GM18951 (cell line): ENCODE results near the gene TMEM72.

Experiments used
- POLR2A ChIP-seq: IDR thresholded peaks from 4 replicates; pipeline ENCODE4 v1.6.1; 2011; ENCODE audit warnings: mild to moderate bottlenecking; ENCODE audit not compliant: insufficient read length, insufficient read depth; ENCODE audit errors: extremely low read depth
- in situ Hi-C: fragments of 300-500 bp; cut with MboI; formaldehyde crosslinking; loops from one replicate; pipeline ENCODE4 v1.12.0; 2022; ENCODE audit warnings: low sequenced_read_pairs, mixed read lengths, inconsistent platforms; ENCODE audit not compliant: unreplicated experiment

Gene TMEM72

GRCh38 chr10:44911081-44911540 is at the start of gene TMEM72:
Gene TMEM72 (plus strand): TSS chr10:44911337. CDS start chr10:44911513, 176 bp downstream.
- in situ Hi-C loops: no loop called here
- no peak for TF ChIP-seq POLR2A

- TF ChIP-seq POLR2A: no peak
- in situ Hi-C loops: loop anchor here (25.0 kb wide), 2 partner anchors 475 to 1200 kb away; partner anchors contain the start of gene CXCL12
Observed at GRCh38 chr10:44862006-44862751, 49.0 kb upstream of the TMEM72 start.

- TF ChIP-seq POLR2A: no peak
- in situ Hi-C loops: loop anchor here (25.0 kb wide), 2 partner anchors 476 to 1201 kb away; partner anchors contain the start of gene CXCL12
Observed at GRCh38 chr10:44862924-44863323, 48.2 kb upstream of the TMEM72 start.

- in situ Hi-C loops: loop anchor here (25.0 kb wide), 2 partner anchors 476 to 1201 kb away; partner anchors contain the start of gene CXCL12
- no peak for TF ChIP-seq POLR2A
Observed at GRCh38 chr10:44863344-44864047, 47.6 kb upstream of the TMEM72 start.

- no peak for TF ChIP-seq POLR2A
Observed at GRCh38 chr10:44864051-44864450, 47.1 kb upstream of the TMEM72 start.

GRCh38 chr10:44864637-44865288 is 46.4 kb upstream of the TMEM72 start:
- in situ Hi-C loops: loop anchor here (25.0 kb wide), 2 partner anchors 477 to 1202 kb away; partner anchors contain the start of gene CXCL12
- TF ChIP-seq POLR2A: no peak

More at GRCh38 chr10:44864051-44864450, 47.1 kb upstream of the TMEM72 start:
- in situ Hi-C loops: loop anchor here (25.0 kb wide), 2 partner anchors 477 to 1202 kb away; partner anchors contain the start of gene CXCL12

GRCh38 chr10:44865289-44865671 is 45.9 kb upstream of the TMEM72 start:
- in situ Hi-C loops: loop anchor here (25.0 kb wide), 2 partner anchors 478 to 1203 kb away; partner anchors contain the start of gene CXCL12
- TF ChIP-seq POLR2A: no peak

- in situ Hi-C loops: loop anchor here (25.0 kb wide), 2 partner anchors 479 to 1204 kb away; partner anchors contain the start of gene CXCL12
Observed at GRCh38 chr10:44866367-44866766, 44.8 kb upstream of the TMEM72 start.

- TF ChIP-seq POLR2A: no peak
- in situ Hi-C loops: loop anchor here (25.0 kb wide), 2 partner anchors 483 to 1208 kb away; partner anchors contain the start of gene CXCL12
Observed at GRCh38 chr10:44870031-44870430, 41.1 kb upstream of the TMEM72 start.

- in situ Hi-C loops: loop anchor here (25.0 kb wide), 2 partner anchors 486 to 1211 kb away; partner anchors contain the start of gene CXCL12
- TF ChIP-seq POLR2A: no peak
Observed at GRCh38 chr10:44873160-44873559, 38.0 kb upstream of the TMEM72 start.

- in situ Hi-C loops: loop anchor here (25.0 kb wide), 2 partner anchors 487 to 1212 kb away; partner anchors contain the start of gene CXCL12
- no peak for TF ChIP-seq POLR2A
Observed at GRCh38 chr10:44874166-44874565, 37.0 kb upstream of the TMEM72 start.

- TF ChIP-seq POLR2A: no peak
- in situ Hi-C loops: no loop called here
Observed at GRCh38 chr10:44878706-44879530, 32.2 kb upstream of the TMEM72 start.
